PFSK-1 (cell line): ENCODE measurements around the gene GKAP1.

Experiments
- FOXP2 ChIP-seq: optimal IDR thresholded peaks from 2 replicates; pipeline ENCODE3; 2011; ENCODE audit warnings: borderline replicate concordance, control low read depth, inconsistent platforms; ENCODE audit not compliant: insufficient read depth; ENCODE audit errors: extremely low read length, extremely low read depth
- POLR2AphosphoS5 ChIP-seq: IDR thresholded peaks from 2 replicates; pipeline ENCODE4 v1.6.1; 2012; ENCODE audit warnings: low read depth, mild to moderate bottlenecking, control low read depth, low read length, moderate library complexity
- SIN3A ChIP-seq: IDR thresholded peaks from 2 replicates; pipeline ENCODE4 v1.6.1; 2012; ENCODE audit warnings: mild to moderate bottlenecking, low read length, moderate library complexity, borderline replicate concordance; ENCODE audit not compliant: insufficient read depth
- TAF1 ChIP-seq: IDR thresholded peaks from 2 replicates; pipeline ENCODE4 v1.6.1; 2012; ENCODE audit warnings: low read length, control low read depth, borderline replicate concordance; ENCODE audit not compliant: insufficient read depth
- TF ChIP-seq, protein P1 (sequence below), 2 experiments: IDR thresholded peaks; 2 replicates each; pipeline versions ENCODE4 v1.6.1 to v1.8.0; 2011 to 2012; ENCODE audit warnings: low read depth in 2 of 2, low read length in 2 of 2, control low read depth in 1 of 2, inconsistent platforms in 1 of 2, mild to moderate bottlenecking in 1 of 2, moderate library complexity in 1 of 2; ENCODE audit not compliant: insufficient read depth in 1 of 2

The GKAP1 gene

DNA sequence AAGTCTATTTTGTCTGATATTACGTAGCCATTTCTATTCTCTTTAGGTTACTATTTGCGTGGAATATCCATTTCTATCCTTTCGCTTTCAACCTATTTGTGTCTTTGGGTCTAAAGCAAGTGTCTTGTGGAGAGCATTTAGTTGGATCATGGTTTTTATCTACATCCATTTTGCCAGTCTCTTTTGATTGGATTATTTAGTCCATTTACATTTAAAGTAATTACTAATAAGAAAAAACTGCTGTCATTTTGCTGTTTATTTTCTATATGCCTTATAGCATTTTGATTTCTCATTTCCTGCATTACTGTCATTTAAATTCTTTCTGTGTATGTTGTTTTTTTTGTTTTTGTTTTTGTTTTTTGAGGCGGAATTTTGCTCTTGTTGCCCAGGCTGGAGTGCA lies 83.8 kb downstream of the GKAP1 start:
- TF ChIP-seq TAF1, result no peak
- TF ChIP-seq, protein P1, sequence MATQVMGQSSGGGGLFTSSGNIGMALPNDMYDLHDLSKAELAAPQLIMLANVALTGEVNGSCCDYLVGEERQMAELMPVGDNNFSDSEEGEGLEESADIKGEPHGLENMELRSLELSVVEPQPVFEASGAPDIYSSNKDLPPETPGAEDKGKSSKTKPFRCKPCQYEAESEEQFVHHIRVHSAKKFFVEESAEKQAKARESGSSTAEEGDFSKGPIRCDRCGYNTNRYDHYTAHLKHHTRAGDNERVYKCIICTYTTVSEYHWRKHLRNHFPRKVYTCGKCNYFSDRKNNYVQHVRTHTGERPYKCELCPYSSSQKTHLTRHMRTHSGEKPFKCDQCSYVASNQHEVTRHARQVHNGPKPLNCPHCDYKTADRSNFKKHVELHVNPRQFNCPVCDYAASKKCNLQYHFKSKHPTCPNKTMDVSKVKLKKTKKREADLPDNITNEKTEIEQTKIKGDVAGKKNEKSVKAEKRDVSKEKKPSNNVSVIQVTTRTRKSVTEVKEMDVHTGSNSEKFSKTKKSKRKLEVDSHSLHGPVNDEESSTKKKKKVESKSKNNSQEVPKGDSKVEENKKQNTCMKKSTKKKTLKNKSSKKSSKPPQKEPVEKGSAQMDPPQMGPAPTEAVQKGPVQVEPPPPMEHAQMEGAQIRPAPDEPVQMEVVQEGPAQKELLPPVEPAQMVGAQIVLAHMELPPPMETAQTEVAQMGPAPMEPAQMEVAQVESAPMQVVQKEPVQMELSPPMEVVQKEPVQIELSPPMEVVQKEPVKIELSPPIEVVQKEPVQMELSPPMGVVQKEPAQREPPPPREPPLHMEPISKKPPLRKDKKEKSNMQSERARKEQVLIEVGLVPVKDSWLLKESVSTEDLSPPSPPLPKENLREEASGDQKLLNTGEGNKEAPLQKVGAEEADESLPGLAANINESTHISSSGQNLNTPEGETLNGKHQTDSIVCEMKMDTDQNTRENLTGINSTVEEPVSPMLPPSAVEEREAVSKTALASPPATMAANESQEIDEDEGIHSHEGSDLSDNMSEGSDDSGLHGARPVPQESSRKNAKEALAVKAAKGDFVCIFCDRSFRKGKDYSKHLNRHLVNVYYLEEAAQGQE (IDR thresholded peaks at IDR 0.05; ENCODE audit: insufficient read depth in 1 of 2, low read depth in 2 of 2, low read length in 2 of 2), result no peak
- TF ChIP-seq SIN3A, result no peak
- TF ChIP-seq FOXP2, result no peak
- no peak for TF ChIP-seq POLR2AphosphoS5

DNA sequence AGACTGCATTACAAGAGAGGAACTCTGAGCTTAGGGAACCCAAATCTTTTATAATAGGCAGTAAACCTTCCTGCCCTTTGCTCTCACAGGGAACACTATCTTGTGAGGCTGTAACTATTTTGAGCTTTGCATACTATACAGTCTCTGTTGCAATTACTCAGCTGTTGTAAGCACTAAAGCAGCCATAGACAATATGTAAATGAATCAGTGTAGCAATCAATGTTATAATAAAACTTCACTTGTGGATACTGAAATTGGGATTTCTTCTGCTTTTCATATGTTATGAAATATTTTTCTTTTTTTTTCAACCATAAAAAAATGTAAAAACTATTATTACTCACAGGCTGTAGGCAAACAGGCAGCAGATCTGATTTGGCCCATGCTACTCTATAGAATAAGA lies 93.1 kb downstream of the GKAP1 start:
- TF ChIP-seq SIN3A (no peak), TAF1 (no peak), FOXP2 (no peak), POLR2AphosphoS5 (no peak)
- TF ChIP-seq, protein P1 (IDR thresholded peaks at IDR 0.05; ENCODE audit: insufficient read depth in 1 of 2, low read depth in 2 of 2, low read length in 2 of 2), result no peak

DNA sequence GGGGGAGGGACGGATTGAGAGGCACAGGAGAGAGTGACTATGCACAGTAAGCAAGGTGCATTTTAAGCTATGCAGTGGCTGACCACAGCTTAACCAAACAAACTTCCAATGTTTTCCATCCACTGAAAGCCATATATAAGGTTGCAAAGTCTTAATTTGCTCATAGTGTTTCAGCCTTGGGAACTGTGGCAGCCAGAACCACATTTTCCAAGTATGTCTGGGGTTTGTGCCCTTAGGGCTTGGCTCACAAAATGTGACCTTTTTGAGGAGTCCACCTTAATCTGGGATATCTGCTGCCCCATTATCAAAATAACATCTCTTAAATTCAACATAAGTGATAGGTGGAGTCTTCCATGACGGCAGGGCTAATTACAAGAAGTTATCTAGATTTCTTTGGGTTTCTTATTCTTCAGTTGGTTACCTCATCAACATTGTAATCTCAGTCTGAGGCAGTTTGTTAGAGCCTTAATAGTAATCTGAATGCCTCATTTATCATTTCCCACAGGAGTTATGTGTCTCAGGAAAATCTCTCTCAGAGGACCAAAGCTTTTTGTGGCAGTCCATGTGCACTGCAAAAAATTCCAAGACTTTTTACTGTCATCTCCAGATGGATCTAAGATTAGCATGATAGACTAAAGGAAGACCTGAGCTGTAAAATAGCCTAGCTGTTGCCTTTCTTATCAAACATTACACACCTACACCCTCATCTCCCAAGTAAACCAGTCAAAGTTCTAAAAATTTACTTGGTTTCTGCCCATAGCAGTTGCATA lies 94.7 kb downstream of the GKAP1 start:
- TF ChIP-seq POLR2AphosphoS5 (no peak), SIN3A (no peak)

DNA sequence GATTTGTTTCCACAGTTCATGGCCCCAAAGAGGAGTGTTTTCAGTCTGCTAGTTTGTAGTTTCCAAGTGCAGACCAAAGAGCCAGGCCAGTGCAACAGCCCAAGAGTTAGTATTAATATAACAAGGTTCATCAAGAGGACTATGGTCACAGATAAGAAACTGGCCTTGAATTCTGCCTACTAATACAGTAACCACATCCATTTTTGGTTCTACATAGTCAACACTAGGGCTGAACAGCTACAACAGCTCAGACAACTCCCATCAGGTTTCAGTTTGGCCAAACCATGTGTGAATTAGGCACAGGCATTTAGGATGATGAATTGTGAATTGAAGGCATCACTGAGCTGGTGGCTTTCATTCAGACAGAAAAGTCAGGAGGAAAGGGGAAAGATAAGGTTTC lies 96.1 kb downstream of the GKAP1 start:
- TF ChIP-seq FOXP2 (no peak), SIN3A (no peak), TAF1 (no peak)

DNA sequence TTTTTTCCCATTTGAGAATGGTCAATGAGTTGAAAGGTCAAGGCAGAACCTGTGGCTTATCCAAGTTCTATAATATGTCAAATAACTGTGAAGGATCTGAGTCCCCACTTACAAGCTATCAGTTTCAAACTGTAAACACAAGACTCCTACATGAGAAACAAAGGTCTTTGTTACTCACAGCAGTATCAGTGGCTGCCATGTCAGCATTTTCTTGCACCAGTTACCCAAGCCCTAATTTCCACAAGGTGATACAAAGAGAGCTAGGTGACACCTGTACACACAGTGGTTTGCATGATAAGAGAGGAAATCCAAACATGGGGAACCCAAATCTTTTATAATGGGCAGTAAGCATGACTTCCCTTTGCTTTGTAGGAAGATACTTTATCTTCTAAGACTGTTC lies 101.8 kb downstream of the GKAP1 start:
- TF ChIP-seq FOXP2 (no peak), SIN3A (no peak), POLR2AphosphoS5 (no peak), TAF1 (no peak)
- TF ChIP-seq, protein P1 (IDR thresholded peaks at IDR 0.05; ENCODE audit: insufficient read depth in 1 of 2, low read depth in 2 of 2, low read length in 2 of 2), result no peak

DNA sequence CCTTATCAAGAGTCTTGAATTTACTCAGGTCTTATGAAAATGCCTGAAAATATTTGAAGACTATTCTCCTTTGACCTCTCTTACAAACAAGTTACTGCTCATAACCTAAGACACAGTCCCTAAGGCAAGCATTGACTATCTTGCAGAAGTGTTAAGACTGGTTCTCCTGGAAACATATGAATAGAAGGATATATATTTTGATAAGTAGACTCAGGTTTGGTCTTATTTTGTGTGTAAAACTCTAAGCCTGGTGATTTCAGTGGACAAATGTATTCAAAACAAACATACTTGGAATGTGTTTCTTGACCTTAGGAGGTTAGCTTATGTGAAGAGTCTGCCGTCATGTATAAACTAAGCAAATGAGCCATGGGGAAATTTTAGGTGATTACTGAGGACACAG lies 102.3 kb downstream of the GKAP1 start:
- TF ChIP-seq SIN3A, result no peak
- TF ChIP-seq, protein P1 (IDR thresholded peaks at IDR 0.05; ENCODE audit: insufficient read depth in 1 of 2, low read depth in 2 of 2, low read length in 2 of 2), result no peak
- TF ChIP-seq FOXP2, result no peak
- no peak for TF ChIP-seq TAF1
- TF ChIP-seq POLR2AphosphoS5, result no peak
